ENCODE data around the gene WFDC1. TPM values are rescaled to one million over a fixed set of nuclear protein-coding genes. Genes with fewer than 3 reads are reported as not detected.

Gene WFDC1
- polyA plus RNA-seq, 1 of the 3 experiments (the other 2 are of a cell fraction) = 0.03 TPM

DNA sequence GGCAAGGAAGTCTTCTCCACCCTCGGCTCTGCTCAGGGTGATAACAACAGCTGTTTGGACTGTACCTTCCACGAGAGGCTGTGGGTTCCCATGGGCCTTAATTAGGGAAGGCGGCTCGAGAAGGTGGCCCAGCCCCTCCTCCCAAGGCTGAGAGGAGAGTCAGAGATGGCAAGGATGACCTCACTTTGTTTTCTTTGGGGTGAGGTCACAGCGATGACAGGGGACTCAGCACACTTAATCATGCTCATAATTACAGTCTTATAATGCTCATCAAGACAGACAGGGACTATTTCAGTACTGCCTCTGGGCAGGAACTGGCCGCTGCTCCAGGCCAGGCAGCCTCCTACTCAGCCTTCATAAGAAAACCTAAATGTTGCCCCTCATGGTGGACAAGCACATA lies 19.7 kb downstream of the WFDC1 start:
- no peak overlapping the region for H3K27ac ChIP-seq (ENCODE audit: low read depth in 2 of 2, low read length in 1 of 2)
- H3K9me2 ChIP-seq = no peaks in the 10 kb centered on the region
- H2AFZ ChIP-seq (ENCODE audit: low read depth) = no peak overlapping the region
- no peak overlapping the region for H3K4me3 ChIP-seq (ENCODE audit: low read depth in 2 of 2, low read length in 1 of 2)
- H3K9ac ChIP-seq = no peak overlapping the region
- H3K4me2 ChIP-seq = no peak overlapping the region
- H3K9me3 ChIP-seq = no peaks in the 10 kb centered on the region
- WGBS (ENCODE audit: low lambda C conversion rate) = 22% methylated on average over 5 of the region's 6 CpGs
- ChIA-PET POLR2A (no interaction called here), CTCF (interaction anchor here (1.2 to 2.1 kb wide), 2 partner anchors 37 to 170 kb away, joined by 3 to 12 read pairs; no protein-coding TSS in a partner anchor)
- H4K20me1 ChIP-seq (ENCODE audit: insufficient read depth) = no peaks in the 10 kb centered on the region
- H3F3A ChIP-seq (replicated peaks; ENCODE audit: insufficient read depth) = no peaks in the 10 kb centered on the region
- no peak for TF ChIP-seq TCF12 (IDR thresholded peaks at IDR 0.05)
- TF ChIP-seq EZH2phosphoT487 (IDR thresholded peaks at IDR 0.05; ENCODE audit: borderline replicate concordance, low read depth) = no peak
- TF ChIP-seq TAF1 (IDR thresholded peaks at IDR 0.05; ENCODE audit: borderline replicate concordance, low read depth, low read length) = no peak
- no peak for TF ChIP-seq ELF1 (IDR thresholded peaks at IDR 0.05)
- H3K36me3 ChIP-seq (replicated peaks in 1 of 2; ENCODE audit: control insufficient read depth in 1 of 2, insufficient read depth in 2 of 2, low read length in 1 of 2) = no peaks in the 10 kb centered on the region
- no peak for DNase-seq
- no peaks in the 10 kb centered on the region for H3K4me1 ChIP-seq (ENCODE audit: control insufficient read depth in 1 of 2, insufficient read depth in 2 of 2, low read depth in 1 of 2, low read length in 1 of 2)
- peaks cover 18% of the 10 kb centered on the region; the same call in 1 of the 2 replicates for H3K27me3 ChIP-seq (ENCODE audit: insufficient read depth)
- H3K79me2 ChIP-seq (ENCODE audit: insufficient read depth) = no peaks in the 10 kb centered on the region

DNA sequence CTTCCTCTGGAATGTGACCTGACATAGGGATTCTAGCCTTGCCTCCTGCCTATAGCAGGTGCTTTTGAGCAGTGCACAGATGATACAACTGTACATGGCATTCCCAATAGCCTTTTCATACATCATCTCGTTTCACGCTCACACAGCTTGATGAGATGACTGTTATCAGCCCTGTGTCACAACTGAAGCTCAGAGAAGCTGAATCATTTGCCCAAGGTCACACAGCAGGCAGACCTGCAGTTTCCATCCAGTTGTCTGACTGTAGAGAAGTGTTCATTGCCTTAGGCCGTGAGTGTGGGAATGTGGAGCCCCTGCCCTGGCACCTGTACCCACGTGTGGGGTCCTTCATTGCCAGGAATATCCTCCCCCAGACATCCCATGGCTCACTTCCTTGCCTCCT lies 20.1 kb downstream of the WFDC1 start:
- no peak overlapping the region for H3K4me3 ChIP-seq (ENCODE audit: low read depth in 2 of 2, low read length in 1 of 2)
- no peak overlapping the region for H3K4me2 ChIP-seq
- no peaks in the 10 kb centered on the region for H3K9me2 ChIP-seq
- POLR2A ChIA-PET = no interaction called here
- peaks cover 18% of the 10 kb centered on the region; the same call in 1 of the 2 replicates for H3K27me3 ChIP-seq (ENCODE audit: insufficient read depth)
- H3K9ac ChIP-seq = no peak overlapping the region
- no peak for DNase-seq
- H3K27ac ChIP-seq (ENCODE audit: low read depth in 2 of 2, low read length in 1 of 2) = no peak overlapping the region
- H3K79me2 ChIP-seq (ENCODE audit: insufficient read depth) = no peaks in the 10 kb centered on the region
- CTCF ChIA-PET = no interaction called here
- no peaks in the 10 kb centered on the region for H3K36me3 ChIP-seq (replicated peaks in 1 of 2; ENCODE audit: control insufficient read depth in 1 of 2, insufficient read depth in 2 of 2, low read length in 1 of 2)
- 27% methylated on average over 4 of the region's 4 CpGs for WGBS (ENCODE audit: low lambda C conversion rate)
- H4K20me1 ChIP-seq (ENCODE audit: insufficient read depth) = no peaks in the 10 kb centered on the region
- H3K9me3 ChIP-seq = no peaks in the 10 kb centered on the region
- H3K4me1 ChIP-seq (ENCODE audit: control insufficient read depth in 1 of 2, insufficient read depth in 2 of 2, low read depth in 1 of 2, low read length in 1 of 2) = no peaks in the 10 kb centered on the region
- no peak for TF ChIP-seq MXI1 (IDR thresholded peaks at IDR 0.05; ENCODE audit: low read depth, low read length)
- TF ChIP-seq JUND (IDR thresholded peaks at IDR 0.05) = no peak
- no peak for TF ChIP-seq NRF1 (IDR thresholded peaks at IDR 0.05; ENCODE audit: low read depth, low read length)
- TF ChIP-seq EP300 (IDR thresholded peaks at IDR 0.05; ENCODE audit: borderline replicate concordance in 1 of 2, low read depth in 1 of 2, low read length in 1 of 2) = no peak
- TF ChIP-seq YY1 (IDR thresholded peaks at IDR 0.05; ENCODE audit: low read depth) = no peak
- no peaks in the 10 kb centered on the region for H3F3A ChIP-seq (replicated peaks; ENCODE audit: insufficient read depth)
- H2AFZ ChIP-seq (ENCODE audit: low read depth) = no peak overlapping the region

DNA sequence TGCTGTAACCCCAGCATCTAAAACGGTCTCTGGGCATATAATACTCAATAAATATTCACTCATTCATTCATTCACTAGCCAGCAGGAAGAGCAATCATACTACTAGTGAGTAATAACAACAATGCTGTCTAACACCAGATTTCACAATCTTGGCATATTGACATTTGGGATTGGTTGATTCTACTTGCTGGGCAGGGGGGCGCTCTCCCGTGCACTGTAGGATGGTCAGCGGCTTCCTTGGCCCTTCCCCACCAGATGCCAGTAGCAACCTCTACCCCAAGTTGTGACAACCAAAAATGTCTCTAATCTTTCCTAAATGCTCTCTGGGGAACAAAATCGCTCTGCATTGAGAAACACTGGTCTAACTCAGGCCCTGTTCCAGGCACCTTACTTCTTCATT lies 20.7 kb downstream of the WFDC1 start:
- Histone ChIP-seq H3K27me3 (ENCODE audit: insufficient read depth) (peaks cover 24% of the 10 kb centered on the region; the same call in 1 of the 2 replicates), H3K36me3 (replicated peaks in 1 of 2; ENCODE audit: control insufficient read depth in 1 of 2, insufficient read depth in 2 of 2, low read length in 1 of 2) (no peaks in the 10 kb centered on the region), H3K79me2 (ENCODE audit: insufficient read depth) (no peaks in the 10 kb centered on the region), H3K27ac (ENCODE audit: low read depth in 2 of 2, low read length in 1 of 2) (no peak overlapping the region), H3K9ac (no peak overlapping the region), H4K20me1 (ENCODE audit: insufficient read depth) (no peaks in the 10 kb centered on the region), H3K9me2 (no peaks in the 10 kb centered on the region), H2AFZ (ENCODE audit: low read depth) (no peak overlapping the region), H3F3A (replicated peaks; ENCODE audit: insufficient read depth) (no peaks in the 10 kb centered on the region), H3K9me3 (no peaks in the 10 kb centered on the region), H3K4me1 (ENCODE audit: control insufficient read depth in 1 of 2, insufficient read depth in 2 of 2, low read depth in 1 of 2, low read length in 1 of 2) (no peaks in the 10 kb centered on the region), H3K4me2 (no peak overlapping the region), H3K4me3 (ENCODE audit: low read depth in 2 of 2, low read length in 1 of 2) (no peak overlapping the region)
- 66% methylated on average over 4 of the region's 5 CpGs for WGBS (ENCODE audit: low lambda C conversion rate)
- no peak for DNase-seq
- ChIA-PET CTCF (no interaction called here), POLR2A (no interaction called here)
- TF ChIP-seq CHD2 (IDR thresholded peaks at IDR 0.05; ENCODE audit: low read length, partially characterized antibody) (no peak), RCOR1 (IDR thresholded peaks at IDR 0.05; ENCODE audit: low read length) (no peak), TEAD4 (IDR thresholded peaks at IDR 0.05; ENCODE audit: borderline replicate concordance, insufficient read depth) (no peak), GABPA (IDR thresholded peaks at IDR 0.05; ENCODE audit: low read depth) (no peak), FOXM1 (IDR thresholded peaks at IDR 0.05; ENCODE audit: low read depth) (no peak), POLR2AphosphoS5 (IDR thresholded peaks at IDR 0.05; ENCODE audit: low read depth, low read length) (no peak), TAF1 (IDR thresholded peaks at IDR 0.05; ENCODE audit: borderline replicate concordance, low read depth, low read length) (no peak), MXI1 (IDR thresholded peaks at IDR 0.05; ENCODE audit: low read depth, low read length) (no peak)
- TF ChIP-seq, protein P1, sequence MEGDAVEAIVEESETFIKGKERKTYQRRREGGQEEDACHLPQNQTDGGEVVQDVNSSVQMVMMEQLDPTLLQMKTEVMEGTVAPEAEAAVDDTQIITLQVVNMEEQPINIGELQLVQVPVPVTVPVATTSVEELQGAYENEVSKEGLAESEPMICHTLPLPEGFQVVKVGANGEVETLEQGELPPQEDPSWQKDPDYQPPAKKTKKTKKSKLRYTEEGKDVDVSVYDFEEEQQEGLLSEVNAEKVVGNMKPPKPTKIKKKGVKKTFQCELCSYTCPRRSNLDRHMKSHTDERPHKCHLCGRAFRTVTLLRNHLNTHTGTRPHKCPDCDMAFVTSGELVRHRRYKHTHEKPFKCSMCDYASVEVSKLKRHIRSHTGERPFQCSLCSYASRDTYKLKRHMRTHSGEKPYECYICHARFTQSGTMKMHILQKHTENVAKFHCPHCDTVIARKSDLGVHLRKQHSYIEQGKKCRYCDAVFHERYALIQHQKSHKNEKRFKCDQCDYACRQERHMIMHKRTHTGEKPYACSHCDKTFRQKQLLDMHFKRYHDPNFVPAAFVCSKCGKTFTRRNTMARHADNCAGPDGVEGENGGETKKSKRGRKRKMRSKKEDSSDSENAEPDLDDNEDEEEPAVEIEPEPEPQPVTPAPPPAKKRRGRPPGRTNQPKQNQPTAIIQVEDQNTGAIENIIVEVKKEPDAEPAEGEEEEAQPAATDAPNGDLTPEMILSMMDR (IDR thresholded peaks at IDR 0.05) = no peak
- TF ChIP-seq, protein P2, sequence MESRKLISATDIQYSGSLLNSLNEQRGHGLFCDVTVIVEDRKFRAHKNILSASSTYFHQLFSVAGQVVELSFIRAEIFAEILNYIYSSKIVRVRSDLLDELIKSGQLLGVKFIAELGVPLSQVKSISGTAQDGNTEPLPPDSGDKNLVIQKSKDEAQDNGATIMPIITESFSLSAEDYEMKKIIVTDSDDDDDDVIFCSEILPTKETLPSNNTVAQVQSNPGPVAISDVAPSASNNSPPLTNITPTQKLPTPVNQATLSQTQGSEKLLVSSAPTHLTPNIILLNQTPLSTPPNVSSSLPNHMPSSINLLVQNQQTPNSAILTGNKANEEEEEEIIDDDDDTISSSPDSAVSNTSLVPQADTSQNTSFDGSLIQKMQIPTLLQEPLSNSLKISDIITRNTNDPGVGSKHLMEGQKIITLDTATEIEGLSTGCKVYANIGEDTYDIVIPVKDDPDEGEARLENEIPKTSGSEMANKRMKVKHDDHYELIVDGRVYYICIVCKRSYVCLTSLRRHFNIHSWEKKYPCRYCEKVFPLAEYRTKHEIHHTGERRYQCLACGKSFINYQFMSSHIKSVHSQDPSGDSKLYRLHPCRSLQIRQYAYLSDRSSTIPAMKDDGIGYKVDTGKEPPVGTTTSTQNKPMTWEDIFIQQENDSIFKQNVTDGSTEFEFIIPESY (IDR thresholded peaks at IDR 0.05; ENCODE audit: borderline replicate concordance, low read depth) = no peak
- TF ChIP-seq, protein P3, sequence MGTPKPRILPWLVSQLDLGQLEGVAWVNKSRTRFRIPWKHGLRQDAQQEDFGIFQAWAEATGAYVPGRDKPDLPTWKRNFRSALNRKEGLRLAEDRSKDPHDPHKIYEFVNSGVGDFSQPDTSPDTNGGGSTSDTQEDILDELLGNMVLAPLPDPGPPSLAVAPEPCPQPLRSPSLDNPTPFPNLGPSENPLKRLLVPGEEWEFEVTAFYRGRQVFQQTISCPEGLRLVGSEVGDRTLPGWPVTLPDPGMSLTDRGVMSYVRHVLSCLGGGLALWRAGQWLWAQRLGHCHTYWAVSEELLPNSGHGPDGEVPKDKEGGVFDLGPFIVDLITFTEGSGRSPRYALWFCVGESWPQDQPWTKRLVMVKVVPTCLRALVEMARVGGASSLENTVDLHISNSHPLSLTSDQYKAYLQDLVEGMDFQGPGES (IDR thresholded peaks at IDR 0.05; ENCODE audit: low read depth, low read length) = no peak
- TF ChIP-seq, protein P4, sequence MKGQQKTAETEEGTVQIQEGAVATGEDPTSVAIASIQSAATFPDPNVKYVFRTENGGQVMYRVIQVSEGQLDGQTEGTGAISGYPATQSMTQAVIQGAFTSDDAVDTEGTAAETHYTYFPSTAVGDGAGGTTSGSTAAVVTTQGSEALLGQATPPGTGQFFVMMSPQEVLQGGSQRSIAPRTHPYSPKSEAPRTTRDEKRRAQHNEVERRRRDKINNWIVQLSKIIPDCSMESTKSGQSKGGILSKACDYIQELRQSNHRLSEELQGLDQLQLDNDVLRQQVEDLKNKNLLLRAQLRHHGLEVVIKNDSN (IDR thresholded peaks at IDR 0.05; ENCODE audit: borderline replicate concordance, low read depth) = no peak
